ENCODE data around the gene FBXL20.

FBXL20 gene

DNA sequence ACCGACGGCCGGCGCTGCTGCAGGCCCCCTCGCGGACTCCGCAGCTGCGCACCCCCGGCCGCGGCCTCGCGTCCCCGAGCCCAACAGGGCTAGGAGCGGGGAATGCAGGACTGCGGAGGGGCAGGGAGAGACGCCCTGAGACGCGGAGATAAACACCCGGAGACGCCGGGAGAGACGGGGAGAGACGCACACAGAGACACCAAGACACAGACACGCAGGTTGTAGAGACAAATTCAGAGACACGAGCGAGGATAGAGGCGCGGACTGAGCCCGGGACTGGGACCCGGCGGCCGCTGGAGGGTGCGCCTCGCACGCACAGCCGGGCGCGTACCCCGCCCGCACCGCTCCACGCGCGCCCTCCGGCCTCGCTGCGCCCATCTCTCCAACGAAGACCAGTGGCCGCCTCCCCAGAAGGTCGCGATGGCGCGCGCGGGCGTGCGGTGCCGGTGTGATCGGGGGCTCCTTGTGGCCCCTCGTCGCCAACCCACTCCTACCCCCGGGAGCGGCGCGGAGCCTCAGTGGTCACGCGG, 176.6 kb downstream of the FBXL20 start:
- Histone ChIP-seq H3K4me3 (ENCODE audit: low read length) (peak overlapping the region; percentile 44), H3K27me3 (ENCODE audit: control insufficient read depth, insufficient read depth, low read length) (peaks cover 8% of the 10 kb centered on the region), H3K36me3 (ENCODE audit: control insufficient read depth, insufficient read depth, low read length) (no peaks in the 10 kb centered on the region), H3K9ac (ENCODE audit: low read length) (no peak overlapping the region), H3K27ac (ENCODE audit: low read depth, low read length) (no peak overlapping the region), H3K4me1 (ENCODE audit: control insufficient read depth, insufficient read depth, low read length) (no peaks in the 10 kb centered on the region)

DNA sequence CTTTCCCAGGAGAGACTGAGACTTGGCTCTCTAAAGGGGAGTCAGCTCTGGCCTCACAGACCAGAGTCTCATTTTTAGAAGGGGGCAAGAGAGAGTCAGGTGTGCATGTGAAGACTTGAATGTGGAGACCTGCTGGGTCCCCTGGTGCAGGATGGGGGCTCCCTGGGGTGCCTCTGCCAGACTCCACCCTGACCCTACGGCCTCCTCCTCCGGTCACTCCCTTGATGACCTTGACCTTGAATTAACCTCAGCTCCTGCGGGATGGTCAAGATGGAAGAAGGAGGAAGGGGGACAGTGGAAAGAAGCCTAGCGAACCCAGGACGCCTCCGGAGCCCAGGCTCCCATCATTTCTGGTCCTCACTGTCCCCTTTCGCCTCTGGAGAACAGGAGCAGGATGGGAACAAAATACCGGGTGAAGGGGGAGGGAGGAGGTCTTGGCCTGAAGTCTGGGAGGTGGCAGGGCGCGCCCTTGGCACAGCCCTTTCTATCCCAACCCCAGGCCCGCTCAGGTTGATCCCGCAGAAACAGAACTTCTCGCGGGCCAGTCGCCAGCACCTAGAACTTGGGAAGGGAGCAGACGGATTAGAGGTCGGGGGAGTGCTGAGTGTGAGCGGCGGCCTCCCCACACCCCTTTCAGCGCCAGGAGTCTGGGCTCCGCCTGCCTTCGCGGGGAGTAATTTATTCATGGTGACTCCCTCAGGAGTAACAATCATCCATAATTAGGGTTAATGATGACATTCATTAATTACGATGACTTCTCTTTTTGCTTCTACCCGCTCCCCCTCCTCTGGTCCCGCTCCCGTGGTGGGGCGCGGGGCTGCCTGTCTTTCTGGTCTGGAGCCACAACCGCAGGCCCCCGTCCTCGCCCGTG, 177.3 kb downstream of the FBXL20 start:
- Histone ChIP-seq H3K27ac (ENCODE audit: low read depth, low read length) (no peak overlapping the region), H3K36me3 (ENCODE audit: control insufficient read depth, insufficient read depth, low read length) (no peaks in the 10 kb centered on the region), H3K4me1 (ENCODE audit: control insufficient read depth, insufficient read depth, low read length) (no peaks in the 10 kb centered on the region), H3K9ac (ENCODE audit: low read length) (no peak overlapping the region), H3K4me3 (ENCODE audit: low read length) (no peak overlapping the region), H3K27me3 (ENCODE audit: control insufficient read depth, insufficient read depth, low read length) (peaks cover 8% of the 10 kb centered on the region)

DNA sequence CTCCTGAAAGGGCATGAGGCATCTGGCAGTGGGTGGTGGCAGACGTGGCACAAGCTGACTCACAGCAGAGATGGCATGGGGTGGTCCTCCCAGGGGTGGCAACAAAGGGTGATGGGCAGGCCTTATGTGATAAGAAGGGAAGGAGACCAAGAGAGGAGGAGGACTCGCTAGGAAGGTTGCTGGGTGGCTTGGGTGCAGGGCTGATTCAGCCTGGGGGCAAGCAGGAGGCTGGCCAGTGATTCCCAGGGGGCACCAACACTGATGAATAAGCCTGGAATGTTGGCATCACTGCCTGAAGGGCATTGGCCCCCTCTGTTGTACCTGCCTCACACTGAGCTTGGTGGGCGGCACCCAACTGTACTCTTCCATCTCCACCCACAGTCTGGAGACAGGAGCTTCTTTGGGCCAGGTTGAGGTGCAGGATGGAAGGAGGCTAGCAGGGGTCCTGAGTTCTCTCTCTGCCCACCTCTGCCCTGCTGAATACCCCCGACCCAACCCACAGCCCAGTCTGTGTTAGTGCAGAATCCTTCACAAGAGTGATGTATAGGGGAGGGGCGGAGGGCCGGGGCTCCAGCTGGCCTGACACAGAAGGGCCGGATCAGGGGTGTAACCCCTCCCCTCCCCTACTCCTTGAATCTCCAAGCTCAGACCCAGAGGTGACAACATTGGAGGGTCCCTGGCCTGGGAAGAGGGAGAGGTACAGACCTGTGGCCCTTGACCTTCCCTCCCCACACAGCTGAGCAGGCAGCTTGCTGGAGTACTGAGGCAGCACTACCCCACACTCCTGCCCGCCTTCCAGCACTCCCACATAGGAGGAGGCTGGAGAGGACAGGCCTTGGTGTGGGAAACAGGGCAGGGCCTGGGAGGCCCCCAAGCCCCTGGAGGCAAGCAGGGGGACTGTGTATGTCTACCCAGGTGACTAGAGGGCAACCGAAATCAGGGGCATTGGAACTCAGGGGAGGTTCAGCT, 178.3 kb downstream of the FBXL20 start:
- H3K27me3 ChIP-seq (ENCODE audit: control insufficient read depth, insufficient read depth, low read length): peaks cover 8% of the 10 kb centered on the region
- no peaks in the 10 kb centered on the region for H3K4me1 ChIP-seq (ENCODE audit: control insufficient read depth, insufficient read depth, low read length)
- H3K36me3 ChIP-seq (ENCODE audit: control insufficient read depth, insufficient read depth, low read length): no peaks in the 10 kb centered on the region
- no peak overlapping the region for H3K27ac ChIP-seq (ENCODE audit: low read depth, low read length)
- H3K4me3 ChIP-seq (ENCODE audit: low read length): no peak overlapping the region
- H3K9ac ChIP-seq (ENCODE audit: low read length): no peak overlapping the region

DNA sequence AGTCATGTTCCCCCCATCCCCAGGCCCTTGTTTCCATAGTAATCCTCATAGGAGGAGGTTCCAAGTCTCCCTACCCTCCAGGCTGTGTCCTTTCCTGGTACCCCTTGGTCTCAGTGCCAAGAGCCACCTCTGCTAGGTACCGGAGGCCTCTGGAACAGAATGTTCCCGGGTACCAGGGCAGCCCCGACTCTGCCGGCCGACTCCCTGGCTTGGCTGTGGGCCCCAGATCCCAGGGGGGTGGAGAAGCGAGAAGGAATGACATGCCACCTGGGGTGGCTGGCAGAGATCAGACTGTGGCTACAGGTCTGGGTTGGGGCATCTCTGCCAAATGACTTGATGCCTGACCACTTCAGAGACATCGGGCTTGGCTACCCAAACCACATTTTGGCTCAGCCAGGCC, 179.3 kb downstream of the FBXL20 start:
- Histone ChIP-seq H3K27me3 (ENCODE audit: control insufficient read depth, insufficient read depth, low read length) (no peaks in the 10 kb centered on the region), H3K36me3 (ENCODE audit: control insufficient read depth, insufficient read depth, low read length) (no peaks in the 10 kb centered on the region), H3K27ac (ENCODE audit: low read depth, low read length) (no peak overlapping the region), H3K9ac (ENCODE audit: low read length) (no peak overlapping the region), H3K4me1 (ENCODE audit: control insufficient read depth, insufficient read depth, low read length) (no peaks in the 10 kb centered on the region), H3K4me3 (ENCODE audit: low read length) (no peak overlapping the region)

DNA sequence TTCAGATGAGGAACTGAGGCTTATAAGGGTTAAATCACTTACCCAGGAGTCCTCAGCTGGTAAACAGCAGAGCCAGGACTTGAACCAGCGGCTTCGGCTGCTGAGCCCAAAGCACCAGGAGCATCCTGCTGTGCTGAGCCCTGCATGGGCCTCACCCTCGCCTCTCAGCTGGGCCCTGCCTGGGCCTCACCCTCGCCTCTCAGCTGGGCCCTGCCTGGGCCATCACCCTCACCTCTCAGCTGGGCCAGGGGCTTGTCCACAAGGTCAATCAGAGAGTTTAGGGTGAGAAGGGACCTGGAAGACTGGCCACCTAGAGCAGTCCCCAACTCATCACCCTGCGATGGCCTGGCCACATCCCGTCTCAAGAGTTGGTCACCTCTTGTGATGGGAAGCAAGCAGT, 179.9 kb downstream of the FBXL20 start:
- Histone ChIP-seq H3K27ac (ENCODE audit: low read depth, low read length) (no peak overlapping the region), H3K4me1 (ENCODE audit: control insufficient read depth, insufficient read depth, low read length) (no peaks in the 10 kb centered on the region), H3K9ac (ENCODE audit: low read length) (no peak overlapping the region), H3K27me3 (ENCODE audit: control insufficient read depth, insufficient read depth, low read length) (no peaks in the 10 kb centered on the region), H3K4me3 (ENCODE audit: low read length) (no peak overlapping the region), H3K36me3 (ENCODE audit: control insufficient read depth, insufficient read depth, low read length) (no peaks in the 10 kb centered on the region)

DNA sequence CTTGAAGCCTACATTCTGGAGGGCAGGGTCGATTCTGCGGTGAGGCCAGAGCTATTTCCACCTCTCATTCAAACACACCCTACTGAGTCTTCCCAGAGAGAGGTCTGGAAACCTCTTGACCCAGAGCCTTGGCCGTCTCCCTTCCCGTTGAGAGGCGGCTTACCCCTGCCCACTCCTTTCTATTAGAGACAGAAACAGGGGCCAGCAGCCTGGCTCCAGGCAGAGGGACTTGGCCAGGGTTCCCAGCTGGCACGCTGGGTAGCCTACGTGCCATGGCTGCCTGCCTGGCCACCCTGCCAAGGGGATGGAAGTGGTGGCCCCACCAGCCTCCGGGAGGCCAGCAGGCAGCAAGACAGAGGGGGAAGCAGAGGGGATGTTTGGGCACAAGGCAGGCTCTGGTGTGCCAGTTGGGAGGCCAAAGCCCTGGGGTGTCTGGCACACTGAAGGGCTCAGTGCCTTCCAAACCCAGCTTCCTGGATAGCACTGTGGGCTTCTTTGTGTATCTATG, 181.7 kb downstream of the FBXL20 start:
- no peaks in the 10 kb centered on the region for H3K4me1 ChIP-seq (ENCODE audit: control insufficient read depth, insufficient read depth, low read length)
- no peak overlapping the region for H3K27ac ChIP-seq (ENCODE audit: low read depth, low read length)
- no peak overlapping the region for H3K9ac ChIP-seq (ENCODE audit: low read length)
- H3K4me3 ChIP-seq (ENCODE audit: low read length): no peak overlapping the region
- H3K36me3 ChIP-seq (ENCODE audit: control insufficient read depth, insufficient read depth, low read length): no peaks in the 10 kb centered on the region
- no peaks in the 10 kb centered on the region for H3K27me3 ChIP-seq (ENCODE audit: control insufficient read depth, insufficient read depth, low read length)

DNA sequence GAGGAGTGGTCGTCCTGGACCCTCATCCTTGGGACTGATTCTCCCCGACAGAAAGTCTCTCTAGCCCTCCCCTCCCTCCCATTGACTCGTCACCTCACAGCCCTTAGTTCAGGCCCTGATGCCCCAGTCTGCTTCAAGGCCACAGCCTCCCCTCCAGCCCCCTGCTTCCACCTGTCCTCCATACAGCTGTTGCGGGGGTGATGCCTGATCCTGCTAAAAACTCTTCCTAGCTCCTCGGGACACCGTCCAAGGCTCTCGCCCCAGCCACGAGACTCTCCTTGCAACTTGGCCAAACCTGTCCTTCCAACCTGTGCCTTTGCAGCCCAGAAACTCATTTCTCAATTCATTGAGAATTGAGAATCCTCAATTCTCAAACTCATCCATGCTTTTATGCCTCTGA, 182.5 kb downstream of the FBXL20 start:
- Histone ChIP-seq H3K9ac (ENCODE audit: low read length) (no peak overlapping the region), H3K27ac (ENCODE audit: low read depth, low read length) (no peak overlapping the region), H3K27me3 (ENCODE audit: control insufficient read depth, insufficient read depth, low read length) (no peaks in the 10 kb centered on the region), H3K4me3 (ENCODE audit: low read length) (no peak overlapping the region), H3K36me3 (ENCODE audit: control insufficient read depth, insufficient read depth, low read length) (no peaks in the 10 kb centered on the region), H3K4me1 (ENCODE audit: control insufficient read depth, insufficient read depth, low read length) (no peaks in the 10 kb centered on the region)

DNA sequence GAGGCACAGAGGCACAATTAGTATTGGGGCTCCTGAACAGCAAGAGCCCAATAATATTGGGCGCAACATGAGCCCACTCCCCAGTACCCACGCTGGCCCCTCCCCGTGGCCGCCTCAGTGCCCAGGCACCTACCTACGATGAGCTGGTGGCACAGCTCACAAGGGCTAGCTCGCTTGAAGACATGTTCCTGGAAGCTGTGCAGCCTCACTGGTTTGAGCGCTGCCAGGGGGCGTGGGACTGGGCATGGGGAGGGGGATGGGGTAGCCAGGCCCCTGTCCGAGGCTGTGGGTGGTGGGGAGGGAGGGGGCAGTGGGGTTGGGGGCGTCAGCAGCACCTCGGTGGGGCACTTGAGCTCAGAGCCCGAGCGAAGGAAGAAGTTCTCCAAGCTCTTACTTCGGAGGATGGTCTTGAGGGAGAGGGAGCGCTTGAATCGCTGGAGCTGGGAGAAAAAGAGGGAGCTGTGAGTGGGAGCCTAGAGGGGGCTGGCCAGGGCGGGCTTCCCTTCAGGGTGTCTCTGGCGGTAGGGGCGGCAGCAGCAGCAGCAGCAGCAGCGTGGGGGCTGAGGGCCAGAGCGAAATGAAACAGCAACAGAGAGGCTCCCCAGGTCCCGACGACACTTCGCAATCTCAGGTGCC, 183.6 kb downstream of the FBXL20 start:
- H3K27ac ChIP-seq (ENCODE audit: low read depth, low read length): no peak overlapping the region
- no peak overlapping the region for H3K9ac ChIP-seq (ENCODE audit: low read length)
- H3K27me3 ChIP-seq (ENCODE audit: control insufficient read depth, insufficient read depth, low read length): no peaks in the 10 kb centered on the region
- H3K4me3 ChIP-seq (ENCODE audit: low read length): no peak overlapping the region
- no peaks in the 10 kb centered on the region for H3K36me3 ChIP-seq (ENCODE audit: control insufficient read depth, insufficient read depth, low read length)
- no peaks in the 10 kb centered on the region for H3K4me1 ChIP-seq (ENCODE audit: control insufficient read depth, insufficient read depth, low read length)

DNA sequence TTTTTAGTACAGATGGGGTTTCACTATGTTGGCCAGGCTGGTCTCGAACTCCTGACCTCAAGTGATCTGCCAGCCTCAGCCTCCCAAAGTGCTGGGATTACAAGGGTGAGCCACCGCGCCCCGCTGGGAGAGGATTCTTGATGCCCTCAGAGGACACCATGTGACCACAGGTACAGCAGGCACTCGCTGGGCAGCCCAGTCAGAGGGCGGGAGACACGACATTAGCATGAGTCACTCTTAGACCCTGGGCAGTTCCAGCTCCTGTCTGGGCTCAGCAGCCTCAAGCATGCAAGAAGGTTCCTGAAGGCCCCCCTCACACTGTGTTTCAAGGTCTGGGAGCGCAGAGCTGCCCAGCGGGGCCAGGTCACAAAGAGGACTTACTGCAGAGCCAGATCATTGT, 187.6 kb downstream of the FBXL20 start:
- no peak overlapping the region for H3K4me3 ChIP-seq (ENCODE audit: low read length)
- H3K27me3 ChIP-seq (ENCODE audit: control insufficient read depth, insufficient read depth, low read length): no peaks in the 10 kb centered on the region
- no peak overlapping the region for H3K9ac ChIP-seq (ENCODE audit: low read length)
- H3K4me1 ChIP-seq (ENCODE audit: control insufficient read depth, insufficient read depth, low read length): peaks cover 6% of the 10 kb centered on the region
- H3K27ac ChIP-seq (ENCODE audit: low read depth, low read length): no peak overlapping the region
- no peaks in the 10 kb centered on the region for H3K36me3 ChIP-seq (ENCODE audit: control insufficient read depth, insufficient read depth, low read length)

DNA sequence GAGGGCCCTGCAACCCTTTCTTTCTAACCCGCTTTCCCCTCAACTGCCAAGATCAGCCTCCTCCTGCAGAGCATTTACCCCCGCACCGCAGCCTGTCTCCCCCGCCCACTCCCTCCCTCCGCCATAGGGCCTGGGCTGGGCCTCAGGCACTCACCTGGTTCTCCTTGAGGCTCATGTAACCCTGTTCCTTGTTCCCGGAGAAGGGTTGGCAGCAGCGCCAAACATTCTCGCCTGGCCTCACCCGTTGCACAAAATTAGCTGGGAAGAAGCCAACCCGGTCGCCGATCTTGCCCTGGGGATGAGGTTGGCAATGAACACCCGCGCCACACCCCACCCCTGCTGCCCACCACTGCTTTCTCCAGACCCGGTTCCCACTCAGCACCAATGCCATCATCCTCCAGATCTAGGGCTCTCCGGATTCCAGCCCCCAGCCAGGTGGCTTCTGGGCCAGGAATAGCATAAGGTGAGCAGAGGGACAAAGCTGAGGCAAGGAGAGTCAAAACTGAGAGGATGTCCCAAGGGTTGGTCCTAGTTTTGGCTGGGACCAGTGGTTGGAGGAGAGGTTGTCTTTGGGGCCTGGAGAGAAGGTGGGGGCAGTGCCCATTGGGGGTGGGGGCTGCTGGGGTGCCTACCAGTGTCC, 188.5 kb downstream of the FBXL20 start:
- Histone ChIP-seq H3K4me3 (ENCODE audit: low read length) (no peak overlapping the region), H3K27me3 (ENCODE audit: control insufficient read depth, insufficient read depth, low read length) (no peaks in the 10 kb centered on the region), H3K36me3 (ENCODE audit: control insufficient read depth, insufficient read depth, low read length) (no peaks in the 10 kb centered on the region), H3K9ac (ENCODE audit: low read length) (no peak overlapping the region), H3K4me1 (ENCODE audit: control insufficient read depth, insufficient read depth, low read length) (peaks cover 6% of the 10 kb centered on the region), H3K27ac (ENCODE audit: low read depth, low read length) (no peak overlapping the region)

DNA sequence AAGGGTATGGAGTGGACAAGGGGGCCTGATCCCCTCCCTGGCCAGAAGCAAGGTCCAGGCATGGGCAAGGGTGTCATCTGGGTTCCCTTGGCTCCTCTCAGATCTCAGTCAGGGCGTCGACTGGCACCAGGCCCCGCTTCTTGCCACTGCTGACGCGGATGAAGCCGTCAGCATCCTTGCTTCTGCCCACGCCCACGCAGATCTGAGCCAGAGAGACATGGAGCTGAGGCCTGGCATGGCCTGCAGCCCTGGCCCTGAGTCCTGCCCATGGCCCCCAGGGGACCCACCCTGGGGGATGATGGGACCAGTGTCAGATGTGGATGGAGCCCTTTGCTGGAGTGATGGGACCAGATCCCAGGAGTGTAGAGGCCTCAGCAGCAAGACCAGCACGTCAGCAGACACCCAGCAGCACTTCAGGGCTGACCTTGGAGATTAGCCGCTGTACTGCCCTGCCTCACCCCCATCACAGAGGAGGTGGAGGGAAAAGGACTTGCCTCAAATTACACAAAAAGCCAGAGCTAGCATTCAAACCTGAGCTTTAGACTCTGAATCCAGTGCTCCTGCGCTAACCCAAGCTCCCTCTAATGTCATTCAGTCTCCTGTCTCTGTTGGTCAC, 189.1 kb downstream of the FBXL20 start:
- Histone ChIP-seq H3K36me3 (ENCODE audit: control insufficient read depth, insufficient read depth, low read length) (no peaks in the 10 kb centered on the region), H3K4me1 (ENCODE audit: control insufficient read depth, insufficient read depth, low read length) (peaks cover 6% of the 10 kb centered on the region), H3K27ac (ENCODE audit: low read depth, low read length) (no peak overlapping the region), H3K4me3 (ENCODE audit: low read length) (no peak overlapping the region), H3K9ac (ENCODE audit: low read length) (no peak overlapping the region), H3K27me3 (ENCODE audit: control insufficient read depth, insufficient read depth, low read length) (no peaks in the 10 kb centered on the region)

Data from rectal smooth muscle tissue (tissue), 1 donor.